Duodenal mucosa (tissue), 2 donors: ENCODE data around the gene PRRX2.

Experiments used
- H3K27ac ChIP-seq: one replicate; pipeline ENCODE4 v1.7.0; 2013; ENCODE audit warnings: low read depth, low read length
- H3K27me3 ChIP-seq, 2 donors: one replicate each; pipeline ENCODE4 v1.7.0; 2013; ENCODE audit warnings: low read length in 2 of 2, control low read depth in 1 of 2; ENCODE audit not compliant: insufficient read depth in 2 of 2, control insufficient read depth in 1 of 2
- H3K36me3 ChIP-seq, 2 donors: one replicate each; pipeline ENCODE4 v1.7.0; 2013; ENCODE audit warnings: low read length in 2 of 2, control low read depth in 1 of 2; ENCODE audit not compliant: insufficient read depth in 2 of 2, control insufficient read depth in 1 of 2
- H3K4me1 ChIP-seq, 2 donors: one replicate each; pipeline ENCODE4 v1.7.0; 2013; ENCODE audit warnings: low read length in 2 of 2, control low read depth in 1 of 2; ENCODE audit not compliant: insufficient read depth in 2 of 2, control insufficient read depth in 1 of 2
- H3K4me3 ChIP-seq, 2 donors: one replicate each; pipeline ENCODE4 v1.7.0; 2013; ENCODE audit warnings: low read length in 2 of 2, low read depth in 1 of 2
- H3K9ac ChIP-seq, 2 donors: one replicate each; pipeline ENCODE4 v1.7.0; 2013; ENCODE audit warnings: low read length in 2 of 2, low read depth in 1 of 2
- H3K9me3 ChIP-seq, 2 donors: one replicate each; pipeline ENCODE4 v1.7.0; 2013; ENCODE audit warnings: low read length in 2 of 2, control low read depth in 1 of 2; ENCODE audit not compliant: control insufficient read depth in 1 of 2

Gene PRRX2

GRCh38 chr9:129665389-129665775 lies at the start of gene PRRX2:
Gene PRRX2 (plus strand): TSS chr9:129665647. CDS start chr9:129665868, 221 bp downstream.
- H3K9ac ChIP-seq = no peak within 1 kb of the TSS
- no peaks in the 10 kb centered on the region for H3K36me3 ChIP-seq
- H3K27me3 ChIP-seq = peaks cover 11 to 14% of the 10 kb centered on the region in 2 donors
- H3K27ac ChIP-seq = no peak within 1 kb of the TSS
- H3K4me3 ChIP-seq = peak within 1 kb of the TSS; percentile 15 to 16
- H3K4me1 ChIP-seq = no peaks in the 10 kb centered on the region
- no peaks in the 10 kb centered on the region for H3K9me3 ChIP-seq

GRCh38 chr9:129617167-129617566 lies 48.3 kb upstream of the PRRX2 start:
- Histone ChIP-seq H3K4me1 (peaks cover 3 to 4% of the 10 kb centered on the region in 2 donors), H3K27me3 (peaks cover 19 to 22% of the 10 kb centered on the region in 2 donors), H3K9ac (no peak overlapping the region), H3K36me3 (no peaks in the 10 kb centered on the region), H3K4me3 (no peak overlapping the region), H3K9me3 (no peaks in the 10 kb centered on the region), H3K27ac (no peak overlapping the region)

- Histone ChIP-seq H3K4me1 (peaks cover 3 to 4% of the 10 kb centered on the region in 2 donors), H3K9me3 (no peaks in the 10 kb centered on the region), H3K27me3 (peaks cover 19 to 22% of the 10 kb centered on the region in 2 donors), H3K4me3 (peak overlapping the region; percentile 50 to 51), H3K9ac (peak overlapping the region in 1 of 2 donors; percentile 25), H3K27ac (no peak overlapping the region), H3K36me3 (no peaks in the 10 kb centered on the region)
These were observed 45.4 kb upstream of the PRRX2 start for GRCh38 chr9:129619787-129620668.

GRCh38 chr9:129620669-129621295 lies 44.7 kb upstream of the PRRX2 start, which contains the start of gene C9orf50:
Gene C9orf50 (minus strand): TSS chr9:129621101. CDS start chr9:129620574, 527 bp downstream.
- Histone ChIP-seq H3K27me3 (peaks cover 19 to 22% of the 10 kb centered on the region in 2 donors), H3K9me3 (no peaks in the 10 kb centered on the region), H3K9ac (peak within 1 kb of the TSS in 1 of 2 donors; percentile 25), H3K4me1 (peaks cover 3 to 4% of the 10 kb centered on the region in 2 donors), H3K27ac (no peak within 1 kb of the TSS), H3K4me3 (peak within 1 kb of the TSS; percentile 50 to 51), H3K36me3 (no peaks in the 10 kb centered on the region)

DNA sequence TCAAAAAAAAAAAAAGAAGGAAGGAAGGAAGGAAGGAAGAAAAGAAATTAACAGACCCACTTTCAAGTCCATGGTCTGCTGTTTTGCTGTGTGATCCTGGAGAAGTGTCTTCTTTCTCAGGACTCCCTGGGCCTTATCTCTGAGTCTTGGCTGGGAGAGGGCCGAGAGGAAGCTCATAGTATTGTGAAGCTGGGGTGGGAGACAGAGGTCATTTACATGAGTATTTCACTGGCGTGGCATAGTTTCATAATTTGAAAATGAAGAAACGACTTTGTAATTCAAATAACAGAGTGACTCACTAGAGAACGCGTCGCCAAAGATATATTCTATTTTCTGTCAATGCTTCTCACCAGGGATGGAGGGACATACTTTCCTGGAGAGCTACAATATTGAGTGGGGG lies 42.1 kb upstream of the PRRX2 start:
- Histone ChIP-seq H3K36me3 (peaks cover 0 to 3% of the 10 kb centered on the region in 2 donors), H3K9ac (no peak overlapping the region), H3K4me1 (peaks cover 18 to 20% of the 10 kb centered on the region in 2 donors), H3K9me3 (no peaks in the 10 kb centered on the region), H3K4me3 (no peak overlapping the region), H3K27ac (no peak overlapping the region), H3K27me3 (peaks cover 19 to 22% of the 10 kb centered on the region in 2 donors)

DNA sequence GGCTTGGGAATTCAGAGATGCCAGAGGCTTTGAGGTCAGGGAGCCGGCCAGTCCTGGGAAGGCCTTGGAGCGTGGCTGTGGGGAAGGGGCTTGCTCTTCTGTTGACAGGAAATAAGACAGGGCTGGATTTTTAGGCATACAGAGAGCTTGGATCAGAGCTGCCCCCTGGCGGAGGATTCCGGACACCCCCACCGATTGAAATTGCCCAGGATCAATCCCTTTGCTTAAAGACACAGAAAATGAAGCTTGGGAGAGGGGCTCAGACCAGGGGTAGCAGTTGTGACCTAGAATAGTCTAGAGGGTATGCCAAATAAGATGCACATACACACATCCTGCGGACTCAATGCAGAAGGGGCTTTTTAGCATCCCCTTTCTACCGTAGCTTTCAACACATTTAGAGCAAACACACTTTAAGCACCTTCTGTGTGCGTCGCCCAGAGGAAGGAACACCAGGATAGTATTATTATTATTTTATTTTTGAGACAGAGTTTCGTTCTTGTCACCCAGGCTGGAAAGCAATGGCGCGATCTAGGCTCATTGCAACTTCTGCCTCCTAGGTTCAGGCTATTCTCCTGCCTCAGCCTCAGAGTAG lies 41.2 kb upstream of the PRRX2 start:
- Histone ChIP-seq H3K9ac (no peak overlapping the region), H3K27ac (no peak overlapping the region), H3K27me3 (peaks cover 15 to 17% of the 10 kb centered on the region in 2 donors), H3K4me3 (no peak overlapping the region), H3K36me3 (peaks cover 3% of the 10 kb centered on the region in 2 donors), H3K9me3 (no peaks in the 10 kb centered on the region), H3K4me1 (peaks cover 27 to 28% of the 10 kb centered on the region in 2 donors)

DNA sequence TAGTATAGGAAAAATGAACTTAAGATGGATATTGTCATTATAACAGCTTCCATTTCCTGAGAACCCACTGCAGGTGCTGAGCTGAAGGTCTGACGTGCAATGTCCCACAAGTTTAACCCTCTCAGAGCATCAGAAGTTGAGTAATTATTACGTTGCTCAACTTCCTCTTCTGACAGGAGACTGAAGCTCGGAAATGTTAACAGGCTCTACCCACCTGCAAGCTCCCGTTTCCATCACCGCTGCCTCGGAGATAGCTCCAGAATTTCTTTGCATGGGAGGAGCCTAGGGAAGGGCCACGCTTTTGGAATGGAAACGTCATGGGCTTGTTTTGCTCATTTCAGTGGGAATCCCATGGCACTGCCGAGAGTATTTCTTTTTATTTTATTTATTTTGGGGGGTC lies 40.5 kb upstream of the PRRX2 start:
- H3K27ac ChIP-seq = no peak overlapping the region
- no peak overlapping the region for H3K9ac ChIP-seq
- peaks cover 26 to 34% of the 10 kb centered on the region in 2 donors for H3K4me1 ChIP-seq
- no peaks in the 10 kb centered on the region for H3K9me3 ChIP-seq
- no peak overlapping the region for H3K4me3 ChIP-seq
- peaks cover 3% of the 10 kb centered on the region in 2 donors for H3K36me3 ChIP-seq
- H3K27me3 ChIP-seq = peaks cover 10% of the 10 kb centered on the region in 2 donors

DNA sequence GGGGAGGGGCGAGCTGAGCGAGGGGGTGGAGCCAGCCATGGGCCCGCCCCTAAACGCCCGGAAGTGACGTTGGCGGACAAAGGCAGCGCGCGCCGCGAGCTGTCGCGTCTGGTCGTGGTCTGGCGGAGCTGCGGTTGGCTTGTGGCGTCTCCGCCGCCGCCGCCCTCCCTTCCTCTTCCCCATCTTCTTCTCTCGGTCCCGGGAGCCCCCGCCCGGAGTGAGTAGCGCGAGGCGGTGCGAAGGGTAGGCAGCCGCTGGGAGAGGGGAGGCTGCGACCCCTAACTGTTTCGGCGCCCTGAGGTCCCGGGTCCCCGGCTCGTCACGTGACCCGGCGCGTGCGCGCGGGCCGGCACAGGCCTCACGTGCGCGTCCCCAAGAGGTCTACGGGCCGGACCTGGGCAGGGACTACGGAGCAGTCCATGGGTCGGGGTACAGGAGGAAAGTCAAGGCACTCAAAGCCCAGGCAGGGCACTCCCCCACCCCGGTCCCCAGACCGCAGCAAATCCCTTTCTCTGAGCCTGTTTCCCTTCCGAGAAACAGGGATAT lies 39.3 kb upstream of the PRRX2 start, which contains the start of gene NTMT1:
Gene NTMT1, plus strand, starts transcription at position 85 of the 546 bp plus-strand sequence. CDS start 6,541 bp downstream, outside the sequence.
- H3K27me3 ChIP-seq = peaks cover under 1 to 2% of the 10 kb centered on the region in 2 donors
- H3K9ac ChIP-seq = peak within 1 kb of the TSS; percentile 85
- peaks cover 26 to 42% of the 10 kb centered on the region in 2 donors for H3K4me1 ChIP-seq
- peak within 1 kb of the TSS; percentile 91 to 95 for H3K4me3 ChIP-seq
- H3K27ac ChIP-seq = peak within 1 kb of the TSS; percentile 96
- peaks cover 3 to 9% of the 10 kb centered on the region in 2 donors for H3K36me3 ChIP-seq
- H3K9me3 ChIP-seq = no peaks in the 10 kb centered on the region

DNA sequence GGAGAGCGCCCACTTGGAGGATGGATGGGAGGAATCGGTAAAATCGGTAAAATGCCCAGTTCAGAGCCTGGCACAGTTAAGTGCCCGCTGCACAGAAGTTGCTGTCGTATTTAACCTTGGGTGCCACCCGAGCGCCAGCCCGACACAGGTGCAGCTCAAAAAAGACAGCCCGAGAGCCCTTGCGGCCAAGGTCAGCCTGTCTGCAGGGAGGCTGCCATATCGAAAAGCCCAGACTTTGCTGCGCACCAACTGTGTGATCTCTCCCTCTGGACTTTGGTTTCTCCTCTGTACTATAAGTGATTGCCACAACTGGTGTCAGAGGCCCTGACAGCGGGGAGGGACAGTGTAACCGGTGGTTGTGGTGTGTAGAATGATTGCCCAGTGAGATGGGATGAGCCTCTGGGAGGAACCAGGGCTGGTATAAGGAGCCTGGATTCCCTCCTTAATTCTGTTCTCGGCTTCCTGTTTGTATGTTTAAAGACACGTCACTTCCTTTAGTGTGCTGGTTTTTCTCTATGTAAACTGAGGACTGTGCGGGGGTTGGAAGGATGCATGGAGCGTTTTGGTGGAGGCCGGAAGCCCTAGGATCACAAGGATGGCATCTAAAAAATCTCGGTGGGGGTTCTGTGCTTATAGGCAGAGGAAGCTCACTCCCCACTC lies 38.7 kb upstream of the PRRX2 start:
- Histone ChIP-seq H3K4me3 (peak overlapping the region; percentile 91 to 95), H3K9me3 (no peaks in the 10 kb centered on the region), H3K27me3 (no peaks in the 10 kb centered on the region), H3K9ac (peak overlapping the region; percentile 85), H3K4me1 (peaks cover 26 to 42% of the 10 kb centered on the region in 2 donors), H3K36me3 (peaks cover 3 to 9% of the 10 kb centered on the region in 2 donors), H3K27ac (peak overlapping the region; percentile 96)
